Esophagus squamous epithelium (tissue), 4 donors: ENCODE measurements around the gene EYS.

Experiments
- CTCF ChIP-seq, 6 experiments: fragments of 450-650 bp in 4 of 6; fragments of 200-600 bp in 2 of 6; sonication (generic) in 2 of 6; IDR thresholded peaks; one replicate each; pipeline ENCODE4 v1.5.1; 2016 to 2019; ENCODE audit warnings: antibody characterized with exemption in 6 of 6, mild to moderate bottlenecking in 4 of 6, moderate library complexity in 4 of 6
- POLR2A ChIP-seq, 4 donors: fragments of 450-650 bp; IDR thresholded peaks; one replicate each; pipeline ENCODE4 v1.6.1; 2017; ENCODE audit warnings: antibody characterized with exemption in 4 of 4, mild to moderate bottlenecking in 4 of 4, moderate library complexity in 3 of 4

- TF ChIP-seq CTCF (IDR thresholded peaks at IDR 0.05) (no peak), POLR2A (IDR thresholded peaks at IDR 0.05) (no peak)
Observed at GRCh38 chr6:64815718-64816117, 891.3 kb downstream of the EYS start.
